ENCODE measurements around the gene SLC15A5. TPM values are rescaled to one million over a fixed set of nuclear protein-coding genes. Genes with fewer than 3 reads are reported as not detected.

SLC15A5 gene
- total RNA-seq, 1 donor from 2014 or later: not detected

- Histone ChIP-seq H3K4me3 (no peak overlapping the region), H3K4me1 (no peaks in the 10 kb centered on the region), H3K9me3 (no peaks in the 10 kb centered on the region), H3K27ac (no peak overlapping the region), H3K36me3 (no peaks in the 10 kb centered on the region), H3K27me3 (no peaks in the 10 kb centered on the region)
- DNase-seq (ENCODE audit: low spot score in 2 of 2): no peak
- intact Hi-C loops (cut with DNase I): no loop called here
- TF ChIP-seq CTCF (IDR thresholded peaks at IDR 0.05): no peak
Observed at GRCh38 chr12:16225692-16226091, 51.8 kb downstream of the SLC15A5 start.

- H3K4me3 ChIP-seq: no peak overlapping the region
- DNase-seq (ENCODE audit: low spot score in 2 of 2): no peak
- H3K27me3 ChIP-seq: no peaks in the 10 kb centered on the region
- no peak for TF ChIP-seq CTCF (IDR thresholded peaks at IDR 0.05)
- no peaks in the 10 kb centered on the region for H3K4me1 ChIP-seq
- H3K27ac ChIP-seq: no peak overlapping the region
- intact Hi-C loops (cut with DNase I): no loop called here
- no peaks in the 10 kb centered on the region for H3K36me3 ChIP-seq
- H3K9me3 ChIP-seq: no peaks in the 10 kb centered on the region
Observed at GRCh38 chr12:16224196-16224595, 53.3 kb downstream of the SLC15A5 start.

GRCh38 chr12:16221776-16222175 lies 55.7 kb downstream of the SLC15A5 start:
- Histone ChIP-seq H3K36me3 (no peaks in the 10 kb centered on the region), H3K4me1 (no peaks in the 10 kb centered on the region), H3K9me3 (no peaks in the 10 kb centered on the region), H3K27ac (no peak overlapping the region), H3K4me3 (no peak overlapping the region), H3K27me3 (no peaks in the 10 kb centered on the region)
- TF ChIP-seq CTCF (IDR thresholded peaks at IDR 0.05): no peak
- DNase-seq (ENCODE audit: low spot score in 2 of 2): no peak
- intact Hi-C loops (cut with DNase I): no loop called here

GRCh38 chr12:16220120-16220519 lies 57.4 kb downstream of the SLC15A5 start:
- TF ChIP-seq CTCF (IDR thresholded peaks at IDR 0.05): no peak
- H3K27me3 ChIP-seq: no peaks in the 10 kb centered on the region
- intact Hi-C loops (cut with DNase I): no loop called here
- H3K4me3 ChIP-seq: no peak overlapping the region
- H3K9me3 ChIP-seq: no peaks in the 10 kb centered on the region
- no peak overlapping the region for H3K27ac ChIP-seq
- no peaks in the 10 kb centered on the region for H3K4me1 ChIP-seq
- no peaks in the 10 kb centered on the region for H3K36me3 ChIP-seq
- DNase-seq (ENCODE audit: low spot score in 2 of 2): no peak

GRCh38 chr12:16218934-16219751 lies 58.3 kb downstream of the SLC15A5 start:
- intact Hi-C loops (cut with DNase I): no loop called here
- Histone ChIP-seq H3K4me1 (no peaks in the 10 kb centered on the region), H3K4me3 (no peak overlapping the region), H3K36me3 (no peaks in the 10 kb centered on the region), H3K27me3 (no peaks in the 10 kb centered on the region), H3K27ac (no peak overlapping the region), H3K9me3 (no peaks in the 10 kb centered on the region)
- no peak for DNase-seq (ENCODE audit: low spot score in 2 of 2)
- no peak for TF ChIP-seq CTCF (IDR thresholded peaks at IDR 0.05)

Measured in ascending aorta (tissue), 2 donors.